GM19397 (cell line): ENCODE measurements around the gene DTNBP1.

Experiments
- ATAC-seq: cut with Tn5 transposase; IDR thresholded peaks from one replicate; pipeline ENCODE4 v1.9.1; 2021; ENCODE audit warnings: mild to moderate bottlenecking, moderate library complexity; ENCODE audit not compliant: unreplicated experiment

Gene DTNBP1

GRCh38 chr6:15626878-15627674 lies 35.8 kb downstream of the DTNBP1 start:
- ATAC-seq, result no peak

DNA sequence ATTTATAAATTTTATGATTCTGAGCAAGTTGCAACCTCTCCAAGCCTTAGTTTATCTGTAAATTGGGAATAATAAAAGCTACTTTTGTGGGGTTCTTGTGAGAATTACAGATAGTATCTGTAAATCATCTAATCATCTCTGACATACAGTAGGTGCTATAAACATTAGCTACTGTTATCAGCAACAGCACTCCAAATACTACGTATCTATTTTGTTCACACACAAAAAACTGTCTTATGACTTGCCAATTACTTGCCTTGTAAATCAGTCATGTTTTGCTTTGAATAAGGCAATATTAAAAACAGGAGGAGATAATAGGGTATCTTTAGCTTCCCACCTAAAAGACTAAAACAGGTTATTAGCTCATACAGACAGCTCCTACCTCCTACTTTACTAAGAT lies 36.7 kb downstream of the DTNBP1 start:
- no peak for ATAC-seq

GRCh38 chr6:15623276-15624116 lies 39.3 kb downstream of the DTNBP1 start:
- no peak for ATAC-seq

DNA sequence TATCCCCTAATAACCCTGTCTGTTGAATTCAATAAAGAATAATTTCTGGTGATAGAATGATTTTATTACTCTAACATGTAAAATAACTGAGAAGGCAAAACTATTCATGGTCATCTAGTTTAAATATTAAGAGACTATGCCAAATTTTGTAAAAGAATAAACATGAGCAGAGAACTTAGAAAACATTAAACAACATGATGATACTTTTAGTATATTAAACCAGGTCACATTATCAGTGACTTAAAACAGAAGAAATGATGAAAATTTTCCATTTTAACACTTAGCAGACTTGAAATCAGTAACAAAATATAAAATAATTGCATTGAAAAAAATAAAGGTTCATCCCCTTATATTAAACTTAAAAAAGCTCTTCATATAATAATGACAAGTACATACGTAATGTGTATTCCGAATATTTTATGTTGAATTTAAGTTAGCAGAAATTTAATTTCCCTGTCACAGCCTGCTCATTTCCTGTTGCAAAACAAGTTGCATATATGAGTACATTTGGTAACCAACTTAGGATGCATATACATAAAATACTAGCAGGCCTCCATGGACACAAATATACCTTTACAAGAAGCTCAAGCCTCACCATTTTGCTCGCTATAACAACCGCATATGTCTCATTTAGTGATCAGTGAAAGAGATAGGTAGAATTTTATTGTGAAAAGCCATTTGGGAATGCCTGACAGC lies 40.6 kb downstream of the DTNBP1 start:
- no peak for ATAC-seq

DNA sequence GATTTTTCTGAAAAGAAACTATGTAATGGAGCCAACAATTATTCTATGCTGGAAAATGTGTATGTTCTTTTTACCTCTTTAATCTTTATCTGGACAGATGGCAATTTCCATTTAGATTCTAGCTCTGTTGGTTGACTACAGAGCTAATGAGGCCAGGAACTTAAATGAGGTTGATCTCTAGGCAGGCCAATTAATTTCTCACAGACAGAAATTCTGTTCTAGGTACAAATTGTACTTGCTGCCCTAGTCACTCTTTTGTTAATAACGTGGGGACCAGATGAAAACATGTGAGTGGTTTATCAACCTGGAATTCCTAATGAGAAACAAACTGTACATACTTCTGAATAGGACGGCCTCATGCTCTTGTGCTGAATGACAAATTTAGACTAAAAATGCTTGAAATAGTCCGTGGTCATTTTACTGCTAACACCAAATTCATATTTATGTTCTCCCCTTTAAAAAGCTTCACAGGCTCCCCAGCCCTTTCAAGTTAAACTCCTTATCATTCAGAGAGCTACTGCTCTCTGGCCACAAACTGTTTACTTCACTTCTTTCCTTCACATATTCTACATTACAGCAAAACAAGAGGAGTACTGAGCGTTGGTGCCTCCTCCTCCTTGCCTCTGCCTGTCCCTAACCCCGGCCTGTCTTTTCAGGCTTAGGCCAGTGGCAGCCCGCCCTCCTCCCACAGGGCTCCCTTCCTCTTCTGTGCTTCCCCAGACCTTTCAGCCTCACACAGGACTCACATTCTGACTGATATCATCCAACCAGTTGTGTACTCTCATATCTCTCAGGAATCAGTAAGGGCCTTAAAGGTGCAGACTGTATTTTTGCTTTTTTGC lies 41.4 kb downstream of the DTNBP1 start:
- ATAC-seq, result peak; percentile 83

DNA sequence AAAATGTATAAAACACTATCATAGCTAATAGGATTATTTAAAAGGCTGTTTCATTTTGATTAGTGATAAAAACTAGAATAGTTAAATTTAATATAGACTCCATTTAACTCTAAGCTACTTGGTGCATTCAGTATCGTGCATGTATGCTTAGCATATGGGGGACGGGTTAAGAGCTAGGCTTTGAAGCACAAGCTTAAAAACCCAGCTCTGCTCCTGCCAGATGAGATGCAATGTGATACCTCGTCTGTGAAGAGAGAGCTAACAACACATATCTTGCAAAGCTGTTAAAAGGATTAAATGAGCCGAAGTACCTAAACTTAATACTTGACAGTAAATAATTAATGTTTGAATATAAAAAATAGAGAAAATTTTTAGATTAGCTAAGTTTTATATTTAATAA lies 42.2 kb downstream of the DTNBP1 start:
- no peak for ATAC-seq

DNA sequence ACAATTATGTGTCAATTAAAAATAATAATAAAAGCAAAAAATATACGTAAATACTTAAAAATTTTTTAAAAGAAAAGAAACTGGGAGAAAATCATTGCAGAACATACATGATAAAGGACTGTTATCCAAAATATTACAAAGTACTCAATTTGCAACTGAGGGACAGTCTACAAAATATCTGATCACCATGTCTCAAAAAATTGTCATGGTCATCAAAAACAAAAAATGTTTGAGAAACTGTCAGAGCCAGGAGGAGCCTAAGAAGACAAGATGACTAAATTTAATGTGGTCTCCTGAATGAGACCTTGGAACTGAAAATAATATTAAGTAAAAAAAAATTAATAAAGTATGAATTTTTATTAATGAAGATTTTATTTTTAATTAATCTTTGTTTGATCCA lies 43.5 kb downstream of the DTNBP1 start:
- ATAC-seq, result no peak

- ATAC-seq, result no peak
Observed at GRCh38 chr6:15618685-15619084, 44.1 kb downstream of the DTNBP1 start.

- no peak for ATAC-seq
Observed at GRCh38 chr6:15616261-15616660, 46.6 kb downstream of the DTNBP1 start.

DNA sequence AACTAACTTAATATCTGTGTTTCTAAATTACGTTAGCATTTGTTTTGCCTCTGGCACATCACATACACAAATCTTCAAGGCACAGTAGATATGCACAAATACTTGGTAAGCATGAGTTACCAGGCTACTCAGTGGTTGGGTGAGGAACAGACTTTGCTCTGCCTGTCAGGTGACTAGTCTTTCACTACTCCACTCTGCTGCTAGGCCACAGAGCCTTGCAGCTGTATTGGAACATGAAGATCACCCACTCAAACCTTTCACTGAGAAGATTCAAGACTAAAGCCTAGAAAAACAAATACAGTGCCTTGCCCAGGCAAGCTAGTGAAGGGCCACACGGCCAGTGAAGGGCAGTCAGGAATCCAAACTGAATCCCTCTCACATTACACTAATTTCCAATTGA lies 47.0 kb downstream of the DTNBP1 start:
- ATAC-seq, result no peak

DNA sequence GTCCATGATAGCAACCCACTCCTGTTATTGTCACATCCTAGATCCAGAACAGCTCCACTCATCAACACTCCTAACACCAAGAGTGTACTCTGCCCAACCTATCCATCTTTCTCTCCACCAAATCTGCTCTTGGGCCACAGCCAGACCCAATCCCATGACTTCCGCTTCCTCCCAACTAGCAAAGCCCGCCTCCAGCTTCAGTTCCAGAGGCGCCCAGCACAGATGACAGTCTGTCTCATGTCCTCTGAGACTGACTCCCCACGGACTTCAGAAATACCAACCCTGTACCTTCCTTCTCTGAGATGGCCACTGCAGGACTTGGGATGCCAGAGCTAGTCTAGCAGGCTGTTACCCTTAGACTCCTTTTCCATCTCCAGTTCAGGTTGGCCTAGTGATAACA lies 48.6 kb downstream of the DTNBP1 start:
- no peak for ATAC-seq

DNA sequence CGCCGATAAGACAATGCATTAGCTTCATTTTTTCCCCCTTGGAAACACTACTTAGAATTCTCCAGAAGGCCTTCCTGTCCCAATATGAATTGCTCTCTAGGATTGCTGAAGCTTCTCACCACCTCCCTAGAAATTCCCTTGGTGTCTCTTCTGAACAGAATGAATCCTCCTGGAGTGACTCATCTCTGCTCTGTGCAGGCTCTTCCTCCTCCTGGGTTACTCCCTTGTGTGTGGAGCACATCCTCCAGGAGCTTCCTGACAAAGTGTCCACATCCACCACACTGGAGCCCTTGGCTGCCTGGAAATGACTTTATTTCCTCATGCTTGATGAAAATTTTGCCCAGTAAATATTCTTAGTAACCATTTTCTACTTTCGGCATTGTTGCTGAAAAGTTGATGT lies 54.4 kb downstream of the DTNBP1 start:
- no peak for ATAC-seq

DNA sequence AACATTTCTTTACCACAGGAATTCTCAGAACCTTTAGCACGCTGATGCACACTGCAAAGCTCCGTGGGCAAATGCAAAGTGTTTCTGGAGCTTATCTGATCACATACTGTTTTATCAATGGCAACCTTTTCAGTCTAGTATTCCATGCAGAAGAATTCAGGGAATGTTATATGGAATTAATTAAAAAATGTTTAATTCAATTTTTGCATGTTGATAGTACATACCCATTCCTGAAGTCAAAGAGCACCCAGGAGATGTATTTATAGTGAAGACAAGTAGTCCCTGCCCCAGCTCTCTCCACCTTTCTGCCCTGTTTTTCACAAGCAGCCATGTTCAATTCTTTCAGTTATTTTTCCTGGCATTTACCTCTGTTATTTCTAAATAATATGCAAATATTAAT lies 55.2 kb downstream of the DTNBP1 start:
- no peak for ATAC-seq

DNA sequence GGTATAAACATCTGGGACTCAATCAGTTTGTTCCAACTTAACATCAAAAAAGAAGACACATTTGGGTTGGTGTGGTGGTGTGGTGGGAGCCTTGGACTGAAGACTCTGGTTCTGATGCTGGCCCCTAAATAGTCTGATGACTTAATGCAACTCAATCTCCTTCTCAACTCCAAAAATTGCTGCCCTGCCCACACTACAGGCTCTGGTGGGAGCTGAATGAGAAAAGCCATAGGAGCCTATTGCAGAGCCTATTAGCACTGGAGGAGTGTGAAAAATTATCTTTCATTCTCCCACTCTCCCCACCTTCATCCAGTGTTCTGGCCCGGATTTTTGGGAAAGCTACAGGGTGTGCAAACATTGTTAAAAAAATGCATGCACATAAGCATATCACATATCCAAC lies 56.5 kb downstream of the DTNBP1 start:
- no peak for ATAC-seq

GRCh38 chr6:15604843-15605242 lies 58.0 kb downstream of the DTNBP1 start:
- no peak for ATAC-seq

DNA sequence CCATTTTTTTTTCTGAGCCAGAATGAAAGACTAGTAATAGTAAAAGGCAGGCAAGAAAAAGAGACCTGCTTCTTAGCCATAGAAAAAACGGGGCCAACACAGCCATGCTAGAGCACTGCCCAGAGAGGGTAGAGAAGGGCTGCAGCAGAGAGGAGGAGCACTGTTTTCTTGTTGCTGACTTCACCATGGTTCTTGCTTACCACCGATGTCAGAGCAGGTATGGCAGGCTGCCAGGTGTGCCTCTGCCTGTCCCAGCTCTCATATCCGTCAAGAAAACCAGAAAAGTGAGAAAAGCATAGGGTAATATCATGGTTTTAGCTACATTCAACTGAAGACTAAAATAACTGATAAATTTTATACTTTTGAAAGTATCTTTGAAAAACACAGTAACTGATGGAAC lies 60.7 kb downstream of the DTNBP1 start:
- ATAC-seq, result no peak

- ATAC-seq, result no peak
Observed at GRCh38 chr6:15598273-15598798, 64.5 kb downstream of the DTNBP1 start.

DNA sequence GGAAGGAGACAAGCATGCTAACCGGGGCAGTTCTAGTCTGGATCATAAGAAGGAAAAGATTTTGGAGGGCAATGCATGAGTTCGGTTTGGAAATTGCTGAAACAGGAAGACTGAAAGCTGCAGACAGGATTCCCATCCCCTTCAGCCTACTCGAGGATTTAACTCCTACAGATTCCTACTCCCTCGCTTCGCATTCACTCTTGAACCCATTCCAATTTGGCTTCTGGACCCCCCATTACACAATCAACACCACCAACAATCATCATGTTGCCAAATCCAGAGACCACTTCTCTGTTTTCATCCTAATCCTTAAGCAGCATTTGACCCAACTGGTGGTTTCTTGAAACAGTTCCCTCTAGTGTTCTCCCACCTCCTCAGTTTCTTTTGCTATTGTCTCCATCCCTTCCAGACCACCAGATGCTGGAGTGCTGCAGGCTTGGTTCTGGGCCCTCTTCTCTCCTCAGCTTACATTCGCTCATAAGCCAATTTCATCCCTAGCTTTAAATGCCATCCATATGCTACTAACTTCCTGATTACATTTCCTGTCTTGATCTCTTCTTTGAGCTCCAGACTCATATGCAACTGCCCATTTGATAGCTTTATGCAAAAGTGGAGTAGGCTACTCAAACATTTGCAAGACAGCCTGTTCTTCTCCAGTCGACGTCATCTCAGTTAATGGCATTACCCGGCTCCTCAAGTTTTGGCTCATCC lies 66.5 kb downstream of the DTNBP1 start:
- no peak for ATAC-seq

- ATAC-seq, result no peak
Observed at GRCh38 chr6:15595461-15596173, 67.2 kb downstream of the DTNBP1 start.
